Activated CD4-positive, alpha-beta T cell treated with anti-CD3 and anti-CD28 coated beads for 36 hours (primary cell): Measurements from ENCODE around the gene ZNF317. TPM values are rescaled to one million over a fixed set of nuclear protein-coding genes. Genes with fewer than 3 reads are reported as not detected.
"Not testable (repeated sequence)": the region's sequence is repeated elsewhere in the genome, so short reads cannot be mapped to it uniquely, and the experiment has no call there.

Experiments used
- ATAC-seq: fragments of 200-7000 bp; cut with Tn5 transposase; one replicate; pipeline ENCODE4 v1.10.0; 2021; ENCODE audit warnings: mild to moderate bottlenecking, moderate library complexity
- CTCF ChIA-PET: fragments of 350-600 bp; sonication (Branson Sonifier 250); formaldehyde crosslinking; loops from one replicate; lab custom pipeline; 2021; ENCODE audit warnings: antibody characterized with exemption; lab: Charles Lee
- POLR2A ChIA-PET: fragments of 350-600 bp; sonication (Branson Sonifier 250); formaldehyde crosslinking; loops from one replicate; lab custom pipeline; 2021; ENCODE audit warnings: antibody characterized with exemption, inconsistent platforms; lab: Charles Lee
- DNase-seq: peaks from one replicate; pipeline ENCODE4 v3.0.0-alpha.2; 2020
- H3K27ac Mint-ChIP-seq: one replicate; pipeline ENCODE4 v1.8.0; 2021; ENCODE audit warnings: mixed read lengths
- H3K27me3 Mint-ChIP-seq: one replicate; pipeline ENCODE4 v1.8.0; 2021; ENCODE audit warnings: mixed read lengths
- H3K36me3 Mint-ChIP-seq: one replicate; pipeline ENCODE4 v1.8.0; 2021; ENCODE audit warnings: low read depth, mixed read lengths
- H3K4me1 Mint-ChIP-seq: one replicate; pipeline ENCODE4 v1.8.0; 2021; ENCODE audit warnings: mixed read lengths
- H3K4me3 Mint-ChIP-seq: one replicate; pipeline ENCODE4 v1.8.0; 2021; ENCODE audit warnings: mild to moderate bottlenecking, moderate library complexity, mixed read lengths
- H3K9me3 Mint-ChIP-seq: one replicate; pipeline ENCODE4 v1.8.0; 2021; ENCODE audit warnings: low read depth, mixed read lengths
- intact Hi-C, 2 experiments: fragments of 100-400 bp; cut with DNase I in 1 of 2; cut with micrococcal nuclease in 1 of 2; formaldehyde crosslinking; loops; one replicate each; pipeline versions ENCODE4 v1.14.2 to v1.15.1; 2022 to 2024; cut with DNase I, micrococcal nuclease
- total RNA-seq, 2 experiments: library from RNA; stranded (reverse); gene quantifications; one replicate each; pipeline ENCODE4 v1.2.3, GENCODE V29; 2021

Gene ZNF317
- total RNA-seq, 2 experiments from 2014 or later = 39.0 to 39.8 TPM

- H3K27me3 Mint-ChIP-seq = peaks cover 1% of the 10 kb centered on the region
- H3K4me1 Mint-ChIP-seq = no peaks in the 10 kb centered on the region
- POLR2A ChIA-PET = no interaction called here
- H3K36me3 Mint-ChIP-seq = no peaks in the 10 kb centered on the region
- H3K27ac Mint-ChIP-seq = no peak overlapping the region
- no peak for ATAC-seq
- intact Hi-C loops = no loop called here
- no peak overlapping the region for H3K4me3 Mint-ChIP-seq
- CTCF ChIA-PET = no interaction called here
- no peak for DNase-seq
- no peaks in the 10 kb centered on the region for H3K9me3 Mint-ChIP-seq
Observed at GRCh38 chr19:9175326-9175725, 35.1 kb downstream of the ZNF317 start.

- no peaks in the 10 kb centered on the region for H3K9me3 Mint-ChIP-seq
- no peak within 1 kb of the TSS for H3K27ac Mint-ChIP-seq
- DNase-seq = no peak
- H3K27me3 Mint-ChIP-seq = peaks cover 1% of the 10 kb centered on the region
- intact Hi-C loops = no loop called here
- ChIA-PET POLR2A (no interaction called here), CTCF (no interaction called here)
- H3K36me3 Mint-ChIP-seq = no peaks in the 10 kb centered on the region
- ATAC-seq = no peak
- no peaks in the 10 kb centered on the region for H3K4me1 Mint-ChIP-seq
- H3K4me3 Mint-ChIP-seq = no peak within 1 kb of the TSS
Observed at GRCh38 chr19:9178901-9179300, 38.7 kb downstream of the ZNF317 start, which contains the start of gene OR7D2. Gene OR7D2 (plus strand): TSS chr19:9178979. CDS start chr19:9185782, 6,803 bp downstream.

DNA sequence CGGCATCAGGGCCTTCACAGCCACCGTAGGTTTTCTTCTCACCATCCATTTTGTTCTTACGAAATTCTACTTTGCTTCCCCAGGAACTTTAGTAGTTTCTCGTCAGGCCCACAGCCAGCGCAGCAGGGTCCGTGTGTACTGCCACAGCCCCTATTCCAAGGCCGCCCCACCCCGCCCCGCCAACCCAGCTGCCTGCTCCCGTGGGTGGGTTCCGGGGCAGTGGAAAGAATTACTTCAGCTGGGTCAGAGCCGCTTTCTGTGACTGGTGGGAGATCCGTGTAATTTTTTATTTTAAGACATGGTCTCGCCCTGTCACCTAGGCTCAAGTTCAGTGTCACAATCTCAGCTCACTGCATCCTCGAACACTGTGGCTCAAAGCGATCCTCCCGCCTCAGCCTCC, 42.8 kb downstream of the ZNF317 start:
- POLR2A ChIA-PET = no interaction called here
- intact Hi-C loops = no loop called here
- ATAC-seq (no peak), DNase-seq (no peak)
- Mint-ChIP-seq H3K9me3 (peaks cover 2% of the 10 kb centered on the region), H3K4me3 (no peak overlapping the region), H3K4me1 (no peaks in the 10 kb centered on the region), H3K27me3 (peaks cover 5% of the 10 kb centered on the region), H3K27ac (no peak overlapping the region), H3K36me3 (no peaks in the 10 kb centered on the region)
- CTCF ChIA-PET = no interaction called here

- Mint-ChIP-seq H3K4me1 (no peaks in the 10 kb centered on the region), H3K9me3 (peaks cover 5% of the 10 kb centered on the region), H3K36me3 (no peaks in the 10 kb centered on the region), H3K27ac (no peak overlapping the region), H3K27me3 (peaks cover 17% of the 10 kb centered on the region), H3K4me3 (no peak overlapping the region)
- ChIA-PET CTCF (no interaction called here), POLR2A (no interaction called here)
- intact Hi-C loops = no loop called here
- DNase-seq (no peak), ATAC-seq (no peak)
Observed at GRCh38 chr19:9187191-9187590, 47.0 kb downstream of the ZNF317 start.

DNA sequence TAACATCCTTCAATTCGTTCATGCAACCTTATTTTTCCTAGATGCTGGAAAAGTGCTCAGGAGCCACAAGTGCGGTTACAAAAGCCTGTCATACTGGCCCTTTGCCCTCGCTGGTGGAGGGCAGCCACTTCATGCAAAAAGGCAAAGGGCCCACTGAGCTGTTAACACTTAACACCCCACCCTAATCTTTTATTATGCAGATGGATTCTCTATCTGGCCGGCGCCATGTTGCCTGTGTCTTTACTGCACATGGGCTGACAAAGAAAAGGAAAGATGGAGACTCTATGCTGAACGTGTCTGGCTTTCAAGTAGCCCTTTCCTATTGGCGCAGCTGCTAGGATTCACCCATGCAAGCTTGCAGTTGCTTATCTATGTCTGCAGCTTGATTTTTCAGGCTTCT, 49.3 kb downstream of the ZNF317 start:
- H3K27me3 Mint-ChIP-seq = peaks cover 24% of the 10 kb centered on the region
- ATAC-seq (no peak), DNase-seq (no peak)
- POLR2A ChIA-PET = no interaction called here
- CTCF ChIA-PET = interaction anchor here (0.7 to 1.0 kb wide), 2 partner anchors 9 to 16 kb away, joined by 3 read pairs; no protein-coding TSS in a partner anchor
- intact Hi-C loops = no loop called here
- no peaks in the 10 kb centered on the region for H3K36me3 Mint-ChIP-seq
- H3K27ac Mint-ChIP-seq = no peak overlapping the region
- H3K4me1 Mint-ChIP-seq = no peaks in the 10 kb centered on the region
- H3K9me3 Mint-ChIP-seq = peaks cover 5% of the 10 kb centered on the region
- H3K4me3 Mint-ChIP-seq = no peak overlapping the region

- POLR2A ChIA-PET, H3K4me1 Mint-ChIP-seq, H3K4me3 Mint-ChIP-seq, H3K27ac Mint-ChIP-seq, DNase-seq, intact Hi-C loops, CTCF ChIA-PET, H3K36me3 Mint-ChIP-seq, H3K27me3 Mint-ChIP-seq, ATAC-seq, H3K9me3 Mint-ChIP-seq: not testable (repeated sequence)
Observed at GRCh38 chr19:9198044-9198443, 57.8 kb downstream of the ZNF317 start.

DNA sequence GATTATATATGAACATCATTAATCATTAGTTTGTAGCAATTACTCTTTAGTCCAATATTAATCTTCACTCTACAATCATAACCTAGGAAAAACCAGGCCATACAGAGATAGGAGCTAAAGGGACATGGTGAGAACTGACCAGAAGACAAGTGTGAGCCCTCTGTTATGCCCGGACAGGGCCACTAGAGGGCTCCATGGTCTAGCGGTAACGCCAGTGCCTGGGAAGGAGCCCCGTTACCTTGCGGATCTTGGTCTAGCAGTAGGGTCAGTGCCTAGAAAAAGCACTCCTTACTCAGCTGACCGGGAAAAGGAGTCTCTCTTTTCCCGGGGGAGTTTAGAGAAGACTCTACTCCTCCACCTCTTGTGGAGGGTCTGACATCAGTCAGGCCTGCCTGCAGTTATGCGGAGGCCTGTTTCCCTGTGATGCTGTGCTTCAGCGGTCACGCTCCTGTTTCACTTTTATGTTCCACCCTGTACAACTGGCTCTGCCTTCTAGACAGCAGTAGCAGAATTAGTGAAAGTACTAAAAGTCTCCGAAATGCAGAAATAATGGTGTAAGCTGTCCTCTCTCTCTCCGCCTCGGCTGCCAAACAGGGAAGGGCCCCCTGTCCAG, 65.4 kb downstream of the ZNF317 start:
- H3K27me3 Mint-ChIP-seq = peaks cover 9% of the 10 kb centered on the region
- intact Hi-C loops = loop anchor here (1.0 to 10.0 kb wide), 8 partner anchors 68 to 797 kb away; partner anchors contain the start of genes ZNF266 (in 1 of the 2) and ZNF561 (in 1 of the 2)
- DNase-seq (peak; percentile 79), ATAC-seq (peak; percentile 75)
- no peaks in the 10 kb centered on the region for H3K9me3 Mint-ChIP-seq
- H3K27ac Mint-ChIP-seq = no peak overlapping the region
- ChIA-PET CTCF (interaction anchor here (0.6 to 1.2 kb wide), 7 partner anchors 9 to 593 kb away, joined by 3 to 5 read pairs (median 4); partner anchors contain the start of gene ZNF266), POLR2A (no interaction called here)
- H3K36me3 Mint-ChIP-seq = no peaks in the 10 kb centered on the region
- no peaks in the 10 kb centered on the region for H3K4me1 Mint-ChIP-seq
- H3K4me3 Mint-ChIP-seq = no peak overlapping the region

Other genes with a start within 250 kb of the ZNF317 start
- gene MUC16, start 130.0 kb upstream of the ZNF317 start, total RNA-seq = not detected
- not detected for gene OR1M1, start 53.3 kb upstream of the ZNF317 start, total RNA-seq
- not detected for gene OR7G2, start 32.9 kb upstream of the ZNF317 start, total RNA-seq
- not detected for gene OR7G1, start 24.6 kb upstream of the ZNF317 start, total RNA-seq
- gene OR7G3, start 13.4 kb upstream of the ZNF317 start, total RNA-seq = not detected
- under 1 TPM; 0.05 to 0.09 TPM for gene OR7D2, start 38.6 kb downstream of the ZNF317 start, total RNA-seq
- gene OR7D4, start 79.2 kb downstream of the ZNF317 start, total RNA-seq = not detected
- gene OR7E24, start 110.5 kb downstream of the ZNF317 start, total RNA-seq = not detected
- 1 to 10 TPM; 6.7 to 7.1 TPM for gene ZNF699, start 169.4 kb downstream of the ZNF317 start, total RNA-seq
- gene ZNF559, start 183.8 kb downstream of the ZNF317 start, total RNA-seq = 10 to 100 TPM; 11.7 to 13.0 TPM
- 1 to 10 TPM in 1 of 2 experiments, under 1 TPM in 1; 0.94 to 1.0 TPM for gene ZNF177, start 222.6 kb downstream of the ZNF317 start, total RNA-seq